Loucy (cell line): ENCODE data around the gene MTR.

ENCODE experiments used
- H2AFZ ChIP-seq: fragments of 200-600 bp; sonication (generic); 2 replicates; pipeline ENCODE4 v1.6.0; 2016; ENCODE audit warnings: antibody characterized with exemption, mild to moderate bottlenecking, low read length, moderate library complexity
- H3F3A ChIP-seq: fragments of 200-600 bp; 2 replicates; pipeline ENCODE4 v1.6.0; 2016; ENCODE audit warnings: antibody characterized with exemption, low read depth, mild to moderate bottlenecking
- H3K27me3 ChIP-seq: fragments of 200-600 bp; sonication (generic); 2 replicates; pipeline ENCODE4 v1.6.1; 2014; ENCODE audit warnings: low read length, mild to moderate bottlenecking; ENCODE audit not compliant: insufficient read depth, poor library complexity, severe bottlenecking
- H3K36me3 ChIP-seq: fragments of 200-600 bp; sonication (generic); 2 replicates; pipeline ENCODE4 v1.6.1; 2016; ENCODE audit warnings: low read length; ENCODE audit not compliant: insufficient read depth
- H3K4me1 ChIP-seq: fragments of 200-600 bp; sonication (generic); 2 replicates; pipeline ENCODE4 v1.5.1; 2014; ENCODE audit warnings: low read length, mild to moderate bottlenecking; ENCODE audit not compliant: insufficient read depth, poor library complexity, severe bottlenecking
- H3K4me2 ChIP-seq: fragments of 200-600 bp; sonication (generic); 2 replicates; pipeline ENCODE4 v1.6.0; 2014; ENCODE audit warnings: antibody characterized with exemption, low read length, low read depth, mild to moderate bottlenecking; ENCODE audit not compliant: poor library complexity, severe bottlenecking
- H3K4me3 ChIP-seq: fragments of 200-600 bp; sonication (generic); 2 replicates; pipeline ENCODE4 v1.5.1; 2014; ENCODE audit warnings: low read length, mild to moderate bottlenecking, mixed read lengths; ENCODE audit not compliant: poor library complexity, severe bottlenecking
- H3K79me2 ChIP-seq: fragments of 200-600 bp; sonication (generic); 2 replicates; pipeline ENCODE4 v1.6.1; 2014; ENCODE audit warnings: low read length; ENCODE audit not compliant: insufficient read depth
- H3K9ac ChIP-seq: fragments of 200-600 bp; sonication (generic); 2 replicates; pipeline ENCODE4 v1.6.0; 2014; ENCODE audit warnings: mild to moderate bottlenecking, low read depth, low read length, moderate library complexity; ENCODE audit not compliant: poor library complexity, severe bottlenecking
- H3K9me2 ChIP-seq: fragments of 200-600 bp; sonication (generic); replicated peaks from 2 replicates; pipeline ENCODE4 v1.6.1; 2016; ENCODE audit warnings: low read depth, low read length, mixed read lengths
- H3K9me3 ChIP-seq: fragments of 200-600 bp; sonication (generic); 2 replicates; pipeline ENCODE4 v1.6.1; 2014; ENCODE audit warnings: mild to moderate bottlenecking, antibody characterized with exemption, low read length, low read depth; ENCODE audit not compliant: insufficient read depth
- H4K20me1 ChIP-seq: fragments of 200-600 bp; sonication (generic); 2 replicates; pipeline ENCODE4 v1.6.0; 2014; ENCODE audit warnings: antibody characterized with exemption, low read length, mild to moderate bottlenecking; ENCODE audit not compliant: insufficient read depth, poor library complexity, severe bottlenecking
- CTCF ChIP-seq: fragments of 200-600 bp; sonication (generic); conservative IDR thresholded peaks from 2 replicates; pipeline ENCODE4 v1.5.1; 2014; ENCODE audit warnings: mild to moderate bottlenecking, antibody characterized with exemption, low read length
- EZH2phosphoT487 ChIP-seq: fragments of 200-600 bp; IDR thresholded peaks from 2 replicates; pipeline ENCODE4 v1.6.1; 2018; ENCODE audit warnings: antibody characterized with exemption, mild to moderate bottlenecking, moderate library complexity, borderline replicate concordance

The MTR gene

GRCh38 chr1:236920286-236920894, 125.3 kb downstream of the MTR start:
- no peak overlapping the region for H3K4me2 ChIP-seq
- H3K9me3 ChIP-seq: peaks cover 5% of the 10 kb centered on the region; the same call in 1 of the 2 replicates
- no peak overlapping the region for H3K4me3 ChIP-seq
- H3K4me1 ChIP-seq: no peaks in the 10 kb centered on the region
- no peak overlapping the region for H3K9ac ChIP-seq
- TF ChIP-seq EZH2phosphoT487 (no peak), CTCF (no peak)
- no peaks in the 10 kb centered on the region for H3K36me3 ChIP-seq
- no peaks in the 10 kb centered on the region for H3K79me2 ChIP-seq
- H2AFZ ChIP-seq: no peak overlapping the region
- no peaks in the 10 kb centered on the region for H4K20me1 ChIP-seq
- no peaks in the 10 kb centered on the region for H3K9me2 ChIP-seq
- no peaks in the 10 kb centered on the region for H3K27me3 ChIP-seq
- H3F3A ChIP-seq: no peaks in the 10 kb centered on the region

GRCh38 chr1:236921610-236922009, 126.5 kb downstream of the MTR start:
- H3K36me3 ChIP-seq: no peaks in the 10 kb centered on the region
- H3K9ac ChIP-seq: no peak overlapping the region
- H4K20me1 ChIP-seq: no peaks in the 10 kb centered on the region
- H3K4me1 ChIP-seq: no peaks in the 10 kb centered on the region
- TF ChIP-seq EZH2phosphoT487 (no peak), CTCF (no peak)
- no peak overlapping the region for H2AFZ ChIP-seq
- H3K27me3 ChIP-seq: no peaks in the 10 kb centered on the region
- H3K9me3 ChIP-seq: peaks cover 5% of the 10 kb centered on the region; the same call in 1 of the 2 replicates
- no peak overlapping the region for H3K4me3 ChIP-seq
- no peaks in the 10 kb centered on the region for H3K79me2 ChIP-seq
- no peak overlapping the region for H3K4me2 ChIP-seq
- H3K9me2 ChIP-seq: no peaks in the 10 kb centered on the region
- H3F3A ChIP-seq: no peaks in the 10 kb centered on the region

- Histone ChIP-seq H3K4me1 (no peaks in the 10 kb centered on the region), H3F3A (no peaks in the 10 kb centered on the region), H2AFZ (no peak overlapping the region), H3K4me3 (no peak overlapping the region), H3K9me2 (no peaks in the 10 kb centered on the region), H3K79me2 (no peaks in the 10 kb centered on the region), H3K9ac (no peak overlapping the region), H4K20me1 (no peaks in the 10 kb centered on the region), H3K4me2 (no peak overlapping the region), H3K27me3 (no peaks in the 10 kb centered on the region), H3K36me3 (no peaks in the 10 kb centered on the region), H3K9me3 (0 out of 2 replicates have a peak, but pooled peaks cover under 1% of the 10 kb centered on the region)
- no peak for TF ChIP-seq CTCF
- TF ChIP-seq EZH2phosphoT487: no peak
These were observed 127.1 kb downstream of the MTR start for GRCh38 chr1:236922190-236922589.
